Spinal cord (tissue), 10 donors: ENCODE measurements around the gene PAX8. TPM values are rescaled to one million over a fixed set of nuclear protein-coding genes. Genes with fewer than 3 reads are reported as not detected.

Experiments
- DNase-seq, 6 donors: peaks; one replicate each; pipeline versions ENCODE4 v3.0.0 to v3.0.0-alpha.2; 2013 to 2015; ENCODE audit warnings: low spot score in 6 of 6, low read depth in 4 of 6
- H3K27ac ChIP-seq: one replicate; pipeline ENCODE4 v1.5.1; 2013; ENCODE audit warnings: low read depth, low read length, control low read depth
- H3K27me3 ChIP-seq: one replicate; pipeline ENCODE4 v1.6.1; 2013; ENCODE audit warnings: low read length; ENCODE audit not compliant: control insufficient read depth, insufficient read depth
- H3K36me3 ChIP-seq: one replicate; pipeline ENCODE4 v1.6.1; 2013; ENCODE audit warnings: low read length; ENCODE audit not compliant: control insufficient read depth, insufficient read depth
- H3K4me1 ChIP-seq: one replicate; pipeline ENCODE4 v1.6.1; 2013; ENCODE audit warnings: low read length; ENCODE audit not compliant: control insufficient read depth, insufficient read depth
- H3K4me3 ChIP-seq: one replicate; pipeline ENCODE4 v1.5.1; 2013; ENCODE audit warnings: low read depth, low read length, control low read depth
- H3K9me3 ChIP-seq: one replicate; pipeline ENCODE4 v1.6.1; 2013; ENCODE audit warnings: low read length; ENCODE audit not compliant: control insufficient read depth, insufficient read depth
- WGBS: methylation state at CpG from one replicate; pipeline ENCODE4 v1.1.5; 2013; ENCODE audit warnings: missing lambda C conversion rate; ENCODE audit not compliant: insufficient coverage; 5-methylcytosine and 5-hydroxymethylcytosine counted together
- polyA plus RNA-seq, 2 donors: library from polyadenylated mRNA; unstranded; fragments of 120-200 nt; gene quantifications; one replicate each; pipeline ENCODE4 v1.2.1, GENCODE V29; 2013; ENCODE audit not compliant: insufficient read length in 2 of 2
- total RNA-seq, 2 donors: library from RNA; depleted of rRNA in 1 of 2; stranded (reverse); fragments of 120-200 nt in 1 of 2; fragments of >200 nt in 1 of 2; gene quantifications; one replicate each; pipeline versions ENCODE4 v1.2.3 to v1.2.4, GENCODE V29; 2013 to 2014
- donor health status: healthy.

Gene PAX8
- total and polyA plus RNA-seq, 4 donors = 3.7 to 42.7 (median 16.1) TPM

DNA sequence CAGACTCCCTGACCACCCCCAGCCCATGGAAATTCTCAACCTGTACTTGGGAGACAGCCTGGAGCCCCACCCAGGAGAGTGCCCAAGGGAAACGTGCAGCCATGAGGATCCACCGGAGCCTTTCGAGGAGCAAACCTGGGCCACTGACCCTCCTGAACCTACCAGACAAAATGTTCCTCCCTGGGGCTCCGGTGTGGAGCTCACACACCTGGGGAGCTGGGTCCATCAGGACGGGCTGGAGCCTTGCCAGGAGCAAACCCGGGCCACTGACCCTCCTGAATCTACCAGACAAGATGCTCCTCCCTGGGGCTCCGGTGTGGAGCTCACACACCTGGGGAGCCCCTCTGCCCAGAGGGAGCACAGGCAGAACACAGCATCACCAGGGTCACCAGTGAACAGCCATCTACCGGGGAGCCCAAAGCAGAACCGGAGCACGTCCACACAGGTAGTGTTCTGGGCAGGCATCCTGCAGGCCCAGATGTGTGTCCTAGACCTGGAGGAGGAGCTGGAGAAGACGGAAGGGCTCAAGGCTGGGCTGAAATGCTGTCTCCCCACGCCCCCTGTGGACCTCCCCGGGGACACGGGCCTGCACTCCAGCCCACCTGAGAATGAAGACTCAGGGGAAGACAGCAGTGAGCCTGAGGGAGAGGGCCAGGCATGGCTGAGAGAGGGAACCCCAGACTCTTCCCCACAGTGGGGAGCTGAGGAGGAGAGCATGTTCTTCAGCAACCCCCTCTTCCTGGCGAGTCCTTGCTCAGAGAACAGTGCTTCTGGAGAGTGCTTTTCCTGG lies 96.1 kb downstream of the PAX8 start:
- no peaks in the 10 kb centered on the region for H3K27me3 ChIP-seq
- H3K9me3 ChIP-seq = no peaks in the 10 kb centered on the region
- no peak overlapping the region for H3K4me3 ChIP-seq
- WGBS = 91% methylated on average over 14 of the region's 15 CpGs
- H3K4me1 ChIP-seq = peaks cover 22% of the 10 kb centered on the region
- no peak overlapping the region for H3K27ac ChIP-seq
- DNase-seq = no peak
- no peaks in the 10 kb centered on the region for H3K36me3 ChIP-seq

- DNase-seq = peak in 2 of 6 donors; percentile 39 to 62
- H3K9me3 ChIP-seq = no peaks in the 10 kb centered on the region
- 59% methylated on average over 8 of the region's 8 CpGs for WGBS
- H3K27ac ChIP-seq = no peak overlapping the region
- peaks cover 22% of the 10 kb centered on the region for H3K4me1 ChIP-seq
- H3K36me3 ChIP-seq = no peaks in the 10 kb centered on the region
- no peak overlapping the region for H3K4me3 ChIP-seq
- H3K27me3 ChIP-seq = no peaks in the 10 kb centered on the region
Measured at GRCh38 chr2:113181258-113182051, 97.3 kb downstream of the PAX8 start.

- Histone ChIP-seq H3K27ac (no peak overlapping the region), H3K4me3 (no peak overlapping the region), H3K4me1 (peaks cover 15% of the 10 kb centered on the region), H3K27me3 (no peaks in the 10 kb centered on the region), H3K9me3 (no peaks in the 10 kb centered on the region), H3K36me3 (no peaks in the 10 kb centered on the region)
- WGBS = 81% methylated on average over 13 of the region's 17 CpGs
- no peak for DNase-seq
Measured at GRCh38 chr2:113180131-113180946, 98.4 kb downstream of the PAX8 start.

- Histone ChIP-seq H3K9me3 (no peaks in the 10 kb centered on the region), H3K36me3 (no peaks in the 10 kb centered on the region), H3K4me1 (peaks cover 12% of the 10 kb centered on the region), H3K27me3 (no peaks in the 10 kb centered on the region), H3K27ac (no peak overlapping the region), H3K4me3 (no peak overlapping the region)
- 91% methylated on average over 8 of the region's 8 CpGs for WGBS
- DNase-seq = no peak
Measured at GRCh38 chr2:113179446-113180045, 99.2 kb downstream of the PAX8 start.

GRCh38 chr2:113178891-113179290 lies 99.8 kb downstream of the PAX8 start:
- Histone ChIP-seq H3K27me3 (no peaks in the 10 kb centered on the region), H3K4me1 (peaks cover 12% of the 10 kb centered on the region), H3K9me3 (no peaks in the 10 kb centered on the region), H3K36me3 (no peaks in the 10 kb centered on the region), H3K4me3 (no peak overlapping the region), H3K27ac (no peak overlapping the region)
- WGBS = 90% methylated on average over 2 of the region's 4 CpGs
- no peak for DNase-seq

GRCh38 chr2:113178069-113178746 lies 100.5 kb downstream of the PAX8 start:
- Histone ChIP-seq H3K9me3 (no peaks in the 10 kb centered on the region), H3K27ac (no peak overlapping the region), H3K4me3 (no peak overlapping the region), H3K36me3 (no peaks in the 10 kb centered on the region), H3K4me1 (peaks cover 12% of the 10 kb centered on the region), H3K27me3 (no peaks in the 10 kb centered on the region)
- no peak for DNase-seq
- 87% methylated on average over 9 of the region's 11 CpGs for WGBS

- Histone ChIP-seq H3K36me3 (no peaks in the 10 kb centered on the region), H3K4me1 (peaks cover 9% of the 10 kb centered on the region), H3K4me3 (no peak overlapping the region), H3K9me3 (no peaks in the 10 kb centered on the region), H3K27me3 (no peaks in the 10 kb centered on the region), H3K27ac (no peak overlapping the region)
- WGBS = 86% methylated on average over 4 of the region's 7 CpGs
- DNase-seq = no peak
Measured at GRCh38 chr2:113176696-113177355, 101.9 kb downstream of the PAX8 start.

GRCh38 chr2:113175736-113176695 lies 102.7 kb downstream of the PAX8 start:
- WGBS = 87% methylated on average over 5 of the region's 11 CpGs
- no peaks in the 10 kb centered on the region for H3K9me3 ChIP-seq
- H3K27me3 ChIP-seq = no peaks in the 10 kb centered on the region
- H3K4me1 ChIP-seq = peaks cover 1% of the 10 kb centered on the region
- H3K36me3 ChIP-seq = no peaks in the 10 kb centered on the region
- DNase-seq = no peak
- H3K4me3 ChIP-seq = no peak overlapping the region
- no peak overlapping the region for H3K27ac ChIP-seq
